Spleen (tissue), 7 donors: ENCODE measurements around the gene CDH13.

Source experiments
- CTCF ChIP-seq, 11 experiments: fragments of 200-600 bp in 7 of 11; fragments of 450-650 bp in 4 of 11; sonication (generic) in 4 of 11; IDR thresholded peaks in 8 of 11; conservative IDR thresholded peaks in 3 of 11; 1 replicate in 7 of 11; 2 replicates in 4 of 11; pipeline versions ENCODE4 v1.4.0 to v1.8.0; 2016 to 2021; ENCODE audit warnings: antibody characterized with exemption in 11 of 11, inconsistent platforms in 4 of 11, mild to moderate bottlenecking in 1 of 11
- POLR2A ChIP-seq, 3 donors: fragments of 450-650 bp; IDR thresholded peaks; one replicate each; pipeline ENCODE4 v1.5.1; 2017; ENCODE audit warnings: antibody characterized with exemption in 3 of 3, mild to moderate bottlenecking in 1 of 3
- donor health status: DM: no; HTN: no; CAD: no; lungs with moderate emphysema.
- donor health status: DM: no; HTN: no; CAD: no.
- donor health status: DM: no; HTN: no; CAD: no.

GRCh38 chr16:82926500-82926899 is 299.7 kb downstream of the CDH13 start:
- TF ChIP-seq CTCF (IDR thresholded peaks at IDR 0.05 in 8 of 11, conservative IDR thresholded peaks at IDR 0.05 in 3 of 11) (no peak), POLR2A (IDR thresholded peaks at IDR 0.05) (no peak)
